ENCODE data around the gene ZNF22. TPM values are rescaled to one million over a fixed set of nuclear protein-coding genes. Genes with fewer than 3 reads are reported as not detected.

ZNF22 gene
- polyA plus RNA-seq, 3 donors from 2014 or later, result 53.4 to 73.5 (median 58.8) TPM

DNA sequence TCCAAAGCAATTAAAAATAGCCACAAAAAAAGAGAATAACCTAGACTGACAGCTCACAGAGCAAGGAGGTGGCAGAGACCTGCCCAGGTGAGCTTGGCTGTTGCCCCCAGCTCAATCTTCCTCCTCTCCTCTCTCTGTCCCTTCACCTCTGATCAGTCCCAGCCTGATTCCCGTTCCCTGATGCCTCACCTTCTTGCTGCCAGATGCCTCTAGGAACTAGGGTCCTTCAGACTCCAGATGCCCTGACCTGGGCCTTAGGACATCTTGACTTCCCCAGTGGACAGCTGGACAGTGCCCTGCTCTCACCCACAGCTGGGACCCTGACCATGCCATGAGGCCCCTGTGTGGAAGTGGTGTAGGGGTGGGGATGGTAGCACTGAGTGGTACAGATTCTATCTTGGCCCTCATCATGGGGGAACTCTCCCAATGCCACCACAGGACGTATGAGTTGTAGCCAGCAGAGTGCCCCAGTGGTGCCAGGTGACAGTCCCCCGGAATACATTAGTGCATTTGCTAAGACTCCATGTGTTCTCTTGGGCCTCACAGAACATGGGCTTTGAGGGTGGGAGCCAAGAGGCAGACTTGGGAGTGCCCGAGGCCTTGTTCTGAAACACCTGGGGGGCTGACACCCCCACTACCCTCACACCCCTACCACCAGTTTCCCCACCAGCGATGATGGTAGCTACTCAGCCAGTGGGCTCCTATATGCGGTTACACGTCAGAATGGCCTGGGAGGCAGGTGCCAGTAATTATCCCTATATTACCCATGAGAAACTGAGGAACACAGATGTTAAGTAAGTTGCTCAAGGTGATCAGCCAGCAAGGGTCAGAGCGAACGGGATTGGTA, 24.1 kb upstream of the ZNF22 start:
- DNase-seq, result no peak
- Mint-ChIP-seq H3K27ac (no peak overlapping the region), H3K4me1 (peaks cover 24 to 41% of the 10 kb centered on the region in 2 donors), H3K27me3 (ENCODE audit: low read depth in 3 of 3) (peaks cover 2 to 3% (median 3%) of the 10 kb centered on the region in 3 donors), H3K36me3 (peaks cover 0 to 20% (median 9%) of the 10 kb centered on the region in 3 donors), H3K4me3 (peak overlapping the region in 1 of 5 donors; percentile 46), H3K9me3 (no peaks in the 10 kb centered on the region)

DNA sequence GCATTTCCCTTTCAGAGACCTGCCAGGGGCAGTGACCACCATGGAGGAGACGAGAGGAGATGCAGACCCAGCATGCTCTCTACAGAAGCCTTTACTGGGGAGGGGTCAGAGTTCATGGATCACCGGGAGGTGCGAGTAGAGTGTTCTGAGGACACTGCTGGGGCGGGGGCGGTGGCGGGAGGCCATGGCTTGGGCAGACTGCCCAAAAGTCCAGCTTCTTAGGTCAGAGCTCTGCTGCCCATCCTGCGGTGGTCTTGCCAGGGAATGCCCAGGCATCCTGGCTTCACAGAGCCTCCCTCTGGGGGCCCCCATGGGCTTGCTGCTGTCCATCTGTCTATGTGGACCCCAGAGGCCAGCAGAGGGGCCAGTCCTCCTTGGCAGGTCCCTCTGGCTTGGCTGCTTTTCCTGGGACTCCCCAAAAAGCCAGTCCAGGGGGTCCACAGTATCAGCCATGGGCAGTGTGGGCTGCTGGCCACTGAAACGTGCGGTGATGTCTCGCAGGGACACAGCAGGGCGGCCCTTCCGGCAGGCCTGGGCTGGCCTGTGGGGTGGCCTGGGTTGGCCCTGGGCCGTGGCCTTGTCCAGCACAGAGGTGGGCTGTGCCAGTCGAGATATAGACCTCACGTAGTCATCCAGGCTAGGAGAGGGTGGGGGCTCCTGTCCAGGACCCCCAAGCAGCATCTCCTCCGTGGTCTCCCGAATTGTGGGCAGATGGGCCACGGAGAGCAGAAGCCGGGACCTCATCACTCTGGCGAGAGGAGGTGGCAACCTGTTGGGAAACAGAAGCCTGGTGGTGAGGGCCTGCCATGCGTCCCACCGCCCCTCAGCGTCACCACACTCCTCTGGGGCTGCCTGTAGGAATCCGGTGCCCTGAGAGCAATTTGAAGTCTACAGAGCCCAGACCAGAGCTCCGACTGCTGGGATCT, 23.2 kb upstream of the ZNF22 start:
- H3K4me3 Mint-ChIP-seq, result no peak overlapping the region
- DNase-seq, result no peak
- H3K4me1 Mint-ChIP-seq, result peaks cover 18 to 32% of the 10 kb centered on the region in 2 donors
- no peaks in the 10 kb centered on the region for H3K9me3 Mint-ChIP-seq
- H3K36me3 Mint-ChIP-seq, result peaks cover 0 to 13% (median 4%) of the 10 kb centered on the region in 3 donors
- peaks cover 0 to 3% (median 3%) of the 10 kb centered on the region in 3 donors for H3K27me3 Mint-ChIP-seq (ENCODE audit: low read depth in 3 of 3)
- no peak overlapping the region for H3K27ac Mint-ChIP-seq

DNA sequence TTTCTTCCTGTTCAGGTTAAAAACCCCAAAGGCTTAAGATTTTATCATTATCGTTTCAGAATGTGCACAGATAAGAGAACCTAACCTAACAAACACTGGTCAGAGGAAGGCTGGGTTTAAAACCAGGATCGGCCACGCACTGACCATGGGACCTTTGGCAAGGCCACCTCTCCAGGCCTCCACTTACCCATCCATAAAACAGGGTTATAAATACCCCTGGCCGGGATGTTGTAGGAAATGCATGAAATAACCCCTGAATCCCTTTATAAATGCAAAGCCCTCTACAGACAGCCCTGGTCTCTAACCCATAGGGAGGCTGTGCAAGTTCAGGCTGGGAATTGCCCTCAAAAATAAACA, 22.5 kb upstream of the ZNF22 start:
- no peak for DNase-seq
- Mint-ChIP-seq H3K27ac (peak overlapping the region in 3 of 6 donors; percentile 16 to 64 (median 35)), H3K27me3 (ENCODE audit: low read depth in 3 of 3) (peaks cover 0 to 3% (median 3%) of the 10 kb centered on the region in 3 donors), H3K9me3 (no peaks in the 10 kb centered on the region), H3K36me3 (peaks cover 0 to 13% (median 4%) of the 10 kb centered on the region in 3 donors), H3K4me3 (no peak overlapping the region), H3K4me1 (peaks cover 17 to 26% of the 10 kb centered on the region in 2 donors)

DNA sequence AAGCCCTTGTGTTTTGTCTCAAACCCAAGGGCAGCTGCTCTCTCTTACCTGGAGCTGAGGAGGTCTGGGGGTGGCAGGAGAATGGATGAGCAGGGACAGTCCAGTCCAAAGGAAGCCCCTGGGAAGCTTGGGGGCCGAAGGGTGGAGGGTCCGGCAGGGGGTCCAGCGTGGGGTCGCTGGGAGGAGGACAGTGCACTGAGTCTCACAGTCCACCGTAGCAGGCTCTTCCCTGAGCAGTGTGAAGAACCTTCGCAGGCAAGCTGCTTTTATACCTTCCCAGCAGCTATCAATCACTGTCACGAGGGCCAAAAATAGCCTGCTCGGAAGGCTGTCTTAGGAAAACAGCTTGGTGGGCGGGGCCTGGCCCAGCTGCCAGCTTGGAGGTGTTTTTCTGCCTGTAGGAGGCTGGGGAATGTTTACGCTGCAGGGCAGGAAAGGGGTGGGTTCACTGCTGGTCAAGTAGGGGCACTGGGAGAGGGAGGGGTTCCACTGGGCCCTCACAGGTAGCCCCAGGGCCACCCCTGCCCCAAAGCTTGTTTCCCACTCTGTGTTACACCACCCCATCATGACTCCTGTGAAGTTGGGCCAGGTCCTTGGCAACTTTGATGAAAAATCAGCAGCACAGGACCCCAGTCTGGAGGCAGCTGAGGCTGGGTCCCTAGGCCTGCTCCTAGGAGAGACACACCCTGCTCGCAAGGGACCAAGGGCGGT, 22.0 kb upstream of the ZNF22 start, which contains the start of gene DEPP1:
TSS of gene DEPP1 (minus strand) at position 240 of the 711 bp plus-strand sequence. CDS start 779 bp downstream, outside the sequence.
- Mint-ChIP-seq H3K36me3 (peaks cover 0 to 13% (median 4%) of the 10 kb centered on the region in 3 donors), H3K4me1 (peaks cover 11 to 21% of the 10 kb centered on the region in 2 donors), H3K27ac (peak within 1 kb of the TSS in 4 of 6 donors; percentile 16 to 64 (median 44)), H3K27me3 (ENCODE audit: low read depth in 3 of 3) (peaks cover 0 to 3% (median 3%) of the 10 kb centered on the region in 3 donors), H3K4me3 (no peak within 1 kb of the TSS), H3K9me3 (no peaks in the 10 kb centered on the region)
- DNase-seq, result no peak

DNA sequence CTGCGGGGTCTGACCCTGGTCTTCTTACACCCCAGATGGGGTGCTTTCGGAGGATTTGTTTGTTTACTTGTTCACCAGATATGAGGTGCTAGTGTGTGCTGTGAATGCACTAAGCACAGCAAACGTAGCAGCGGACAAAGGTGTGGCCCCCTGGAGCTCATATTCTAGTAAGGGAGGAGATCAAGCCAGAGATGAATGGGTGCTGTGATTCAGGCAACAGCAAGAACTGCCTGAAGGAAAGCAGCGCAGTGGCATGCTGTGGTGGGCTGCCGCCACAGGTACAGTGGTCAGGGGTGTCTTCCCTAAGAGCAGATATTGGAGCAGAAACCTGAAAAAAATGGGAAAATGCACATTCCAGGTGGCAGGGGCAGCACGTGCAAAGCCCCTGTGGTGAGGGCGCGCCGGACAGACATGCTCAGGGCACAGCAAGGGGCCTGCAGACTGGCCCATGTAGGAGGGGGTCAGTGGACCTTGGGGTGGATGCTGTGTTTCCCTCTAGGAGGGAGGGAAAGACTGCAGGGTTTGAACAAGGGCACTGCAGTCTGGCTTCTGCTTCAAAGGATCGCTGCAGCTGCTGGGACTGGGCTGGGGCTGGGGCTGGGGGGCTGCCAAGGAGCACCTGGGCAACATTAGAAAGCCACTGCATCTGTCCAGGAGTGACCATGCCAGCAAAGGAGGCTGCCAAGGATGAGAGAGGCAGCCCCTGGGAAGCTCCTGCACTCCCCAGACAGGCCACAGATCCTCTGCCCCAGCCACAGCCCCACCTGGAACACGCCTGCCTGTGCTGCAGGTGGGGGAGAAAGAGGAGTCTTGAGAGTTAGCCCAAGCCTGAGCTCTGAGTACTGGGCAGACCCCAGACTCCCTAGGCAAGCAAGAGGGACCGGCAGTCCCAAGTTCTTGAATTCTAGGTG, 21.2 kb upstream of the ZNF22 start:
- peaks cover 0 to 13% (median 8%) of the 10 kb centered on the region in 3 donors for H3K36me3 Mint-ChIP-seq
- no peaks in the 10 kb centered on the region for H3K9me3 Mint-ChIP-seq
- no peak overlapping the region for H3K4me3 Mint-ChIP-seq
- H3K4me1 Mint-ChIP-seq, result peaks cover 3 to 12% of the 10 kb centered on the region in 2 donors
- H3K27me3 Mint-ChIP-seq (ENCODE audit: low read depth in 3 of 3), result peaks cover 0 to 3% (median 3%) of the 10 kb centered on the region in 3 donors
- no peak for DNase-seq
- peak overlapping the region in 2 of 6 donors; percentile 30 to 58 for H3K27ac Mint-ChIP-seq

DNA sequence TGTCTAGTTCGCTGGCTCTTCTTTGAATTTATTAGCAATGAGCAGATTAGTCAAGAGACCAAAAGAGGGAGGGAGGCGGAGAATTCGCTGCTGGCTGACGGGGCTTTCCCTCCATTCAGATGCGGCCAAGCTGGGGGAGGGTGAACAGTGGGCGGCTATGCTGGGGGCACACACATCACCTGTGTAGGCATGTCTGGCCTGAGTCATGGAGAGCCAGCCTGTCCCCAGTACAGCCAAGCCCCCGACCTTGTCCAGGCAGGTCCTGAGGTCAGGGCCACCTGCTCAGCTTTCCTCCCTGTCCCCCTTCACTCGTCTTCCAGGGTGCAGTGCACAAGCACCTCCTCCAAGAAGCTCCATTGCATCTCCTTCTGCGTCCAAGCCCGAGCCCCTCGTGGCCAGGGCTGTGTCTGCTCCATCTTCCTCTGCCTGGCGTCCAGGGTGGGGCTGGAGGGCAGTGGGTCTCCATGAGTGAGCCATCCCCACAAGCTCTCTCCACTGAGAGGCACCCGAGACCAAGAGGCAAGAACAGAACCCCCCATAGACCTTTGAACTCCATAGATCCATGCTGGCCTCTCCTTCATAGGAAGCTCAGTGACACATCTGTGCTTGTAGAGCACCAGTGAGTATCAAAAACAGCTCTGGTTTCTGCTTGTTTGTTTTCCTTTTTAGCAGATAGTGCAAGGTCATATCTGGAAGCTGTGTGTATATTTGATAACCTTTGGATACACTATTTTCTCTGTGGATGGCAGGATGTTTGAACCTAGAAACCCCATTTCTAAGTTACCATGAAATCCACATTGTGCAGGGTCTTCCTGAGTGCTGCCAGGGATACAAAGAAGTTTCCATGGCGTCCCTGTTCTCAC, 20.2 kb upstream of the ZNF22 start:
- H3K4me3 Mint-ChIP-seq, result no peak overlapping the region
- peaks cover 0 to 9% of the 10 kb centered on the region in 2 donors for H3K4me1 Mint-ChIP-seq
- peak overlapping the region in 1 of 6 donors; percentile 19 for H3K27ac Mint-ChIP-seq
- DNase-seq, result no peak
- peaks cover 4 to 23% (median 14%) of the 10 kb centered on the region in 3 donors for H3K36me3 Mint-ChIP-seq
- H3K9me3 Mint-ChIP-seq, result no peaks in the 10 kb centered on the region
- H3K27me3 Mint-ChIP-seq (ENCODE audit: low read depth in 3 of 3), result peaks cover 0 to 3% (median 3%) of the 10 kb centered on the region in 3 donors

DNA sequence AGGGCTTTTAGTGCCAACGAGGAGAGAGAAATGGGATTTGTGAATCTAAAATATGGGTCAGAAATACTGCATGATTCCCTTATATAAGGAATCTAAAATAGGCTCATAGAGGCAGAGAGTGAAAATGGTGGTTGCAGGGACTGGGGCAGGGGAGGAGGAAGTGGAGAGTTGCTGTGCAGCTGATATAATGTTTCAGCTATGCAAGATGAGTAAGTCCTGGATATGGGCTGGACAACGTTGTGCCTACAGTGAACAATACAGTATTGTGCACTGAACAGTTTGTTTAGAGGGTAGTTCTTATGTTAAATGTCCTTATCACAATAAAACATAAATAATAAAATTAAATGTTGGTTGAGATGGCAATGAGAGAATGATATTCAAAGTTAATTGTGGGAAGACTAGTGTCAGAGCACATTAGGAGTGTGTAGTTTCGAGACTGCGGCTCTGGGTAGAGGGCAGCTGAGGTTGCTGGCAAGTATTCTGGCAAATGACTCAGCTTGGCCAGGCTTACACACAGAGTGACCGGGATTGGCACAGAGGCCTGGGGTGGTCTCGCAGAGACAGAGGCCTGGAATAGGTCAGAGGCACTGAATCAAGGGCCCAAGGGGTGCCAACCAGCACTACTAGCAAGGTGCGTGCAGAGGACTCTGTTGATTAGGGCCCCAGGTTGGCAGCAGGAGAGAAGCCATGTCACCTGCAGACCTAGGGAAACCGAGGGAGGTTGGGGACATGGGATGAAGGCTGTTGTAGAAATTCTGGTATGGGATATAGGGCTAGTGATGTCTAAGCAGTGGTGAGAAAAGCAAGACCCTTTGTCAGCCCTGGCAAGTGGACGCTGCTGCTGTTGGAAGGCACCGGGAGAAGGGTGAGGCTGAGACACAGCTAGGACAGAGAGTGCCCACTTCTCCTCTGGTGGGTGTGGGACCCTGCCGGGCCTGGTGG, 19.3 kb upstream of the ZNF22 start:
- Mint-ChIP-seq H3K4me3 (no peak overlapping the region), H3K36me3 (peaks cover 12 to 29% (median 23%) of the 10 kb centered on the region in 3 donors), H3K9me3 (no peaks in the 10 kb centered on the region), H3K4me1 (peaks cover 0 to 8% of the 10 kb centered on the region in 2 donors), H3K27ac (peak overlapping the region in 2 of 6 donors; percentile 1 to 39), H3K27me3 (ENCODE audit: low read depth in 3 of 3) (peaks cover 0 to 3% (median 0%) of the 10 kb centered on the region in 3 donors)
- no peak for DNase-seq

DNA sequence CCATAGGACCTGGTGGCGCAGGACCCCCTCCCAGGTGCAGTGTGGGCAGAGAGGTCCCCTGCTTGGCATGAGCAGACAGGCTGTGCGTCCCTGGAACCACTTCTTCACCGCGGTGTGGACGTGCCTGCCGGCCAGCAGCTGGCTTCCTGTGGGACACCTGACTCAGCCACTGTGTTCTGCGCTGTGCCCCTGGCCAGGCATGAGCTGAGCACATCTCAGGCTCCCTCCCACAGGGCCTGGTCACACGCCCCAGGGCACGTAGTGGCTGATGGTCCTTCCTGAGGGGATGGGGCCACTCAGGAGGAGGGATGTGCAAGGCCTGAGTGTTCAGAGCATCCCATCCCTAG, 18.6 kb upstream of the ZNF22 start:
- Mint-ChIP-seq H3K36me3 (peaks cover 12 to 33% (median 24%) of the 10 kb centered on the region in 3 donors), H3K27ac (no peak overlapping the region), H3K27me3 (ENCODE audit: low read depth in 3 of 3) (peaks cover 0 to 3% (median 2%) of the 10 kb centered on the region in 3 donors), H3K4me1 (peaks cover 0 to 6% of the 10 kb centered on the region in 2 donors), H3K9me3 (no peaks in the 10 kb centered on the region), H3K4me3 (no peak overlapping the region)
- DNase-seq, result no peak

DNA sequence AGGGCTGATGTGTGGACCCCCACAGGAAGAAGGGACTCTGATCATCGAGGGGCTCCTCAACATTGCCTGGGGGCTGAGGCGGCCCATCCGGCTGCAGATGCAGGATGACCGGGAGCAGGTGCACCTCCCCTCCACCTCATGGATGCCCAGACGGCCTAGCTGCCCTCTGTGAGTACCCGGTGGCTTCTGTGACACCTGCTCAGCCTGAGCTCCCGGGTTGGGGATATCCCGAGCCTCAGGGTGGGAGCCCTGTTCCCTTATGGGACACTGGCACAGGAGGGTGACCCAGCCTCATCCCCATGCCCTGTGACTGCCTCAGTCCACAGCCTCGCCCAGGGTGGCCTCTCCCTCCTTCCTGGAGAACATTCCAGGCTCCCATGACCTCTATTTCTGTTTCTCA, 18.2 kb upstream of the ZNF22 start:
- H3K27ac Mint-ChIP-seq, result no peak overlapping the region
- peaks cover 0 to 3% (median 2%) of the 10 kb centered on the region in 3 donors for H3K27me3 Mint-ChIP-seq (ENCODE audit: low read depth in 3 of 3)
- H3K9me3 Mint-ChIP-seq, result no peaks in the 10 kb centered on the region
- DNase-seq, result no peak
- peaks cover 0 to 6% of the 10 kb centered on the region in 2 donors for H3K4me1 Mint-ChIP-seq
- H3K4me3 Mint-ChIP-seq, result no peak overlapping the region
- peaks cover 12 to 35% (median 24%) of the 10 kb centered on the region in 3 donors for H3K36me3 Mint-ChIP-seq

DNA sequence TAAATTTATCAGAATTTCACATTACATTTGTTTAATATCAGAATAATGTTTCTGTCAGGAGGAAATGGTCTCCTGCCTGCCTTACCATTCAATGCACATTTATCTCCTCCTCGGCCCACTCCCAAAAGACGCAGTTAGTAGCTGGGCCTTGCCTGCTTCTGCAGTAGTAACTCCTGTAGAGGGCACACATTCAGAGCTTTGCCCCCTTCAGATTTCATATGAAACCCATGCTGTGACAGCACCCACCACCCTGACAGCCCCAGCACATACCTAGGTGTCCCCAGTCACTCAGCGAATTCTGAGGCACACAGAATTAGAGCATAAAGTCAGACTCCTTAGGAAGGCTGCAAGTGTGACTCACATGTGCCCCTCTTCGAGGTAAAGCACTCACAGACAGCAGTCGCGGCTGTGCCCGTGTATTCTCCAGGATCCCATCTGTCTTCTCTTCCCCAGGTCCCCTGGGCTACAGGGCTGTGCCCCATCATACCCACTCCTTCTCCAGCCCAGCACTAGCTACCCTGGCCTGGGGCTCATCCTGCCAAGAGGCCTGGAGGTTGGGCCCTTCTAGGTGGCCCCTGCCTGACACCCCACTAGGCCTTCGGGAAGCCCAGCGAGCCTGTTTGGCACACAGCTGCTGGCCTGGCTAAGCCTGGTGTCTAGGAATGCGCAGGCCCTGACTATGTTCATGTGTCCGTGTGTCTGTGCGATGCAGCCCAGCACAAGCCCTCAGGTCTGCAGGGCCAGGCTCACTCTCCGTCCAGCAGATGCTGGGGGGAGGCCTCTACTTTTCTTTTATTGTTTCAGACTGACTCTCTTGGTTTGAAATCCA, 17.4 kb upstream of the ZNF22 start:
- Mint-ChIP-seq H3K36me3 (peaks cover 15 to 42% (median 24%) of the 10 kb centered on the region in 3 donors), H3K4me1 (peaks cover 0 to 6% of the 10 kb centered on the region in 2 donors), H3K9me3 (no peaks in the 10 kb centered on the region), H3K27ac (peak overlapping the region in 1 of 6 donors; percentile 17), H3K27me3 (ENCODE audit: low read depth in 3 of 3) (peaks cover 0 to 3% (median 2%) of the 10 kb centered on the region in 3 donors), H3K4me3 (no peak overlapping the region)
- DNase-seq, result no peak

All from immature natural killer cell (primary cell).